ENCODE measurements around the gene NOP9.

The NOP9 gene, protein sequence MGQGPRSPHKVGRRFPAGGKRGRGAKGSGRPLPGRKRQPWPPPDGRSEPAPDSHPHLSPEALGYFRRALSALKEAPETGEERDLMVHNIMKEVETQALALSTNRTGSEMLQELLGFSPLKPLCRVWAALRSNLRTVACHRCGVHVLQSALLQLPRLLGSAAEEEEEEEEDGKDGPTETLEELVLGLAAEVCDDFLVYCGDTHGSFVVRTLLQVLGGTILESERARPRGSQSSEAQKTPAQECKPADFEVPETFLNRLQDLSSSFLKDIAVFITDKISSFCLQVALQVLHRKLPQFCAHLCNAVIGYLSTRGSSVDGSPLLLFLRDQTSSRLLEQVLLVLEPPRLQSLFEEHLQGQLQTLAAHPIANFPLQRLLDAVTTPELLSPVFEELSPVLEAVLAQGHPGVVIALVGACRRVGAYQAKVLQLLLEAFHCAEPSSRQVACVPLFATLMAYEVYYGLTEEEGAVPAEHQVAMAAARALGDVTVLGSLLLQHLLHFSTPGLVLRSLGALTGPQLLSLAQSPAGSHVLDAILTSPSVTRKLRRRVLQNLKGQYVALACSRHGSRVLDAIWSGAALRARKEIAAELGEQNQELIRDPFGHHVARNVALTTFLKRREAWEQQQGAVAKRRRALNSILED

DNA sequence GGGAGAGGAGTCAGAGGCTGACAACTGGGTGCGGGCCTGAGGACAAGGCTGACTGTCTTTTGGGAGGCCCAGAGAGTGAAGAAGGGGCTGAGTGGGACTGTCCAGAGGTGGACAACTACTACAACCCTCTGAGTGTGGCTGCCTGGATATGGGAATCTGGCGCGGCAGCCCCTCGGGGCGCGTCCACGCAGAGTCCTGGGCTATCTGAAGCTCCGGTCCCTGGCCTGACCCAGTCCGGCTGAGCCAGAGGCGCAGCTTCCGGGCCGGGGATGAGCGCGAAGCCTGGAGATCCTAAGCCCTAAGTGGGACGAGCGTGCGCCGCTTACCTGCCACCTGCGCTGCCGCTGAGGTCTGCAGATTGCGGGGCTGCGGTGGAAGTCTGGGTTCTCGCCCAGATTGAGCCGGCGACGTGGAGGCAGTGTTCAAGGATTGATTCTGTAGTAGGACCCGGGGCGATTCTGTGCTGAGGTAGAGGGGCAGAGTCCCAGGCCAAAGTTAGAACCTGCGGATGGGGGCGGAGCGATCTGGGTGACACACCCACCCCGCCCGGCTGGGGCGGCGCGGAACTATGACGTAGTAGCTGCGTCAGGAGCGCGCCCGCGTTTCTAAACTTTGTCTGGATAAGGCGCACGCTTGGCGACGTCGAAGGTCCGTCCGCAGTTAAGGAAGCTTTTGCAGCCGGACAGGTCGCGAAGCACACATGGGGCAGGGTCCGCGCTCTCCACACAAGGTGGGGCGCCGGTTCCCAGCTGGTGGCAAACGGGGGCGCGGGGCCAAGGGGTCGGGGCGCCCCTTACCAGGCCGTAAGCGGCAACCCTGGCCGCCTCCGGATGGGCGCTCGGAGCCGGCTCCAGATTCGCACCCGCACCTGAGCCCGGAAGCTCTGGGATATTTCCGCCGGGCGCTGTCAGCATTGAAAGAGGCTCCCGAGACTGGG is at the start of gene NOP9, which contains the start of gene DHRS1:
NOP9 (plus strand) TSS at position 596 of the 937 bp plus-strand sequence; CDS start at position 701, 105 bp downstream.
DHRS1 (minus strand) TSS at position 526 of the 937 bp plus-strand sequence. CDS start 674 bp downstream, outside the sequence.
- peak; percentile 88 for DNase-seq (ENCODE audit: low spot score)

DNA sequence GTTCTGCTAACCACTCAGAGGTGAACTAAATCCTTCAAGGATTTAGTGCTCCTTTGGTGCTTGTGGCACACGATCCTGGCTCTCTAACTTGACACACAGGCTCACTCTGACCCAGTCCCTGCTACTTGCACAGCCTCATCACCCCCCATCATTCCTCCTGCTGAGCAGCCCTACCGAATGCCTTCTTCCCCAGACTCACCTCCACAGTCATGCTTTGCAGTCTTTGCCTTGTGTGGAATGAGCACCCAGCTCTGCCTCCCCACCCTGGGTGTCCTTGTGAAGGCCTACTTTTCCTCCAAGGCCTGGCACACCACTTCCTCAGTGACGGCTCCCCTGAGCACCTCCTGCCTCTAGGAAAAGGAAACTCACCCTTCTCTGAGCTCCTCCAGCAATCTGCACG is 49.3 kb upstream of the NOP9 start:
- no peak for DNase-seq (ENCODE audit: low spot score)

DNA sequence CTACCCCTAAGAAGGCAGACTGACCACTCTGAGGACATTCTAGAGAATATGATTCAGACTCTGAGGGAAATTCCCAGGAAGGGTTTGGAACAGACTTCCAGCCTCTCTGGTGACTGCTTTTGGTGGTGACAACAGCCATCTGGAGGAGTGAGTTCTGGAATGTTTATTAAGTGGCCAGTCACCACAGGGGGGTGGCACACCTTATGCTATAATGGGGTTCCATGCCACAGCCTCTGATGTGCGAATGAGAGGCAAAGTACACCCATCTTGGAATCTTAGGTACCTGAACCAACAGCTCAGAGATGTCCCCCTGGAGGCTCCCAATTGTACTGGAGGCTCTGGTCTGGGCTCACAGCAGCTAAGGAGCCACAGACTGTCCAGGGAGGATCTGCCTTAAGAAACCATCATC is 47.8 kb upstream of the NOP9 start:
- peak; percentile 29 for DNase-seq (ENCODE audit: low spot score)

DNA sequence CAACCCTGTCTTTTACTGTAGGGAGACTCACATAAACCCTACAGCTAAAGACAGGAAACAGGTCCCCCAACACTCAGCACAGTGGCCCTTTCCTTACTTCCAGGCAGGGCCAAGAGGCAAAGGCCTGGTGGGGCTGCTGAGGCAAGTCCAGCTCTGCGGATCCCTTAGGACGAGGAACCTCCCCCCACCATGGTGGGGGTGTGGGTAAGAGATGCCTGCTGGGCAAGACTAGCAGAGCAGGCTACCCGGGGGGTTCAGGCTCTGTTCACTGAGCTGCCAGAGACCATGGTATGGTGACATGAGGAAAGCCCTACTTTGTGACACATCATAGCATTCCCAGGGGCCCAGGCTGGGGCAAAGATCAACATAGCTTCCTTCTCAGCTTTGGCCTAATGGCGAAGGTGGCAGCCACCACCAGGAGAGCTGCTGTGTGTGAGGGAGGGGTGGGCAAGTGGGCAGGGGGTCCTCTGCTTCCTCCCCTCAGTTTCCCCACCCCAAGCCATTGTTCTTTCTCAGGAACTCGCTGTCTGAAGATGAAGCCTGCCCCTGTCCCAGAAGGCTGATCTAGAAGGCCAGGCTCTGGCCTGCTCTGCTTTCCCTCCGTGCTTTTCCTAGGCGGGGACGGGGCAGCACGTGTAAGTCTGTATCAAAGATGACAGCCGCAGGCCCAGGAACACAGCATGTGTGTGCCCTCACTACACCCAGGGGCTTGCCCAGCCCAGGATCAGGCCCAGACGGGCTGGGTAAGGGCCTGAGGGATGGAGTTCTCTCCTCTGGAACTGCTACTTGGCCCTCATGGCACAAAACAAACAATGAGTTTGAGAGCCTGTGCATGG is 47.1 kb upstream of the NOP9 start:
- DNase-seq (ENCODE audit: low spot score), result no peak

DNA sequence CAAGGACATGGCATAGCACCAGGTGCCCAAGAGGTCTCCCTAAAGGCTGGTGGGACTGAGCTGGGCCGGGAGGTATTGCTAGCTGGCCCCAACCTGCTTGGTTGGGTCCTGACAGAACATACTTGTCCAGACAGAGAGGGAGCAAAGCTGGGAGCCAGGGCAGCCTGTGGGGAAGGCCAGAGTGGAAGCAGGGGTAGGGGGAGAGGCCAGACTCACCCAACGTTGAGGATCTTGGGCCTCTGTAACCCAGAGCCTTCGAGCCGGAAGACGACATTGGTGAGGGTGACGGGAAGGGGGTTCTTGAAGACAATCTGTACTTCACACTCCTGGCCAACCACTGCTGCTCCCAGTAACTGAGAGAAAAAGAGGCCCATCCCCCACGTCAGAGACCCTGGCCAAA is 45.7 kb upstream of the NOP9 start:
- DNase-seq (ENCODE audit: low spot score), result no peak

DNA sequence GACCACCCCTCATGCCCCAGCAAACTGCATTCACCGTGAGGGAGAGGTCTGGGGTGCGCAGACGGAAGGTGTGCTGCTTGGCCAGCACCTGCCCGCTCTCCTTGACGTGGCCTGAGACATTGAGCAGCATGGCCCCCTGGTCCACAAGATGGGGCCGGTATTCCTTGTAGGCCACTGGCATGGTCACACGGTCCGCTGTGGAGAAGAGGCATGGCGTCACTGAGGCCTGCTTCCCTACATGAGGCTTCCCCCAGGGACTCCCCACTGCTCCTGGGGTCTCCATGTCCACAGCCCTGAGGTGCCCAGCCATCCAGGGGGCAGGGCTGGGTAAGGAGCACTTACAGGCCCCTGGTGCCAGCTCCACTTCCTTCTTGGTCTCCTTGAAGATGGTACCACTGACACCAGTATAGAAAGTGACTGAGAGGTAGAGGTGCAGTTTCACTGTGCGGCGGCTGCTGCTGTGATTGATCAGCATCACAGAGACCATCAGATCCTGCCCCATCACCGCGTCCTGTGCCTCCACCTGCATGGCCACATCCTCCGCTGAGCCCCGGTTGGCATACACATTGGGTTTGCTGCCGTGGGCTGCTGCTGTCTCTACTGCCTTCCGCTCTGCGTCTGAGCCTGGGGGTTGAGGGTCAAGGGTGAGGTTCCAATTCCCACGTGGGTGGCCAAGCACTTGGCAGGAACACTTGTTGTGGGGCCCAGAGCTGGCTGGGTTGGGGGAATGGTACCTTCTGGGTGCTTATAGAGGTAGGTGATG is 44.8 kb upstream of the NOP9 start:
- no peak for DNase-seq (ENCODE audit: low spot score)

DNA sequence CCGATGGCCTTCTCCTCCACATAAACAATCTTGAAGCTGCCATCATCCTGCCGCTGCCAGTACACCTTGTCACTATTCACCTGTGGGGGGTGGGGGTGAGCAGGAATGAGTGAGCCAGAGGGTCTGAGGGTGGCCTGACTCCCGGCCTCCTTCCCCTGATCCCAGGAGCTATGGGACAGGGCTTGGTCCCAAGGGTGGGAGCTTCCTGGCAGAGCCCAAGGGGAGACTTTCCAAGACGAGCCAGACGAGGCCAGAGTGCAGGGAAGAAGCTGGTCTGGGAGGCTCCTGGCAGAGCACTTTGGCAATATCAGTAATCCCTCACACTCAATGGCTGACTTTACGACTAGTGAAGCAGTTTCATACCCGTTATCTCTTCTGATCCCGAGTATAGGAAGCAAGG is 44.2 kb upstream of the NOP9 start:
- no peak for DNase-seq (ENCODE audit: low spot score)

DNA sequence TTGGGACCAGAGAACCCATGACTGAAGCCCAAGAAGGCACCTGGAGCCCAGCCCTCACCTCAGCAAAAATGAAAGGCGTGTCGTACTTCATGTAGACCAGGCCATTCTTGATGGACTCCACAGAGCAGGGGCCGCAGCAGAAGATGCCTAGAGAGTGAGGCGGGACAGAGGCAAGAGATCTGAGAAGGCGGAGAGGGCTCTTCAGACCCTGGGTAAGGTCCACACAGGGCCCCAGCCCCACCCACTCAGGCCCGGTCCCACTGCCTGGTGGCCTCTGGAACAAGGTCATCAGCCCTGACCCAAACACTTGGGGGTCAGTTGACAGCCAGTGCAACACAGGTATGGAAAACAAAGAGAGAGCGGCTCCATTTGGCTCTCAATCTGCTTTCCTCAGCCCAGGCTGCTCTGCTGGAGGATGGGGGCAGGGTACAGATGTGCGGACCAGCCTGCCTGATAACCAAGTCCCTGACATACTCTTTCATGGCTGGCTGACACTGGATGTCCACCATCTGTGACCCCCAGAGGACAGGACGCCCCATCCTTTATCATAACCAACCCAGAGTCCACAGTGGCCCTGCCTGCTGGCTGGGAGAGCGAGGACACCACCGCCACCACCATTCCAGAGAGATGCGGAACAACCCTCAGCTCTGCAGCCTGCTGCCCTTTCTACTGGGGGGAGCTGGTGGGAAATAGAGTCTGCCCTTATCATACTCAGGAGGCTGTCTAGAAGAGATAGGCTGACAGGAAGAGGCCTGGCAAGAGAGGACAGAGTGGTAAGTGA is 43.5 kb upstream of the NOP9 start:
- DNase-seq (ENCODE audit: low spot score), result no peak

DNA sequence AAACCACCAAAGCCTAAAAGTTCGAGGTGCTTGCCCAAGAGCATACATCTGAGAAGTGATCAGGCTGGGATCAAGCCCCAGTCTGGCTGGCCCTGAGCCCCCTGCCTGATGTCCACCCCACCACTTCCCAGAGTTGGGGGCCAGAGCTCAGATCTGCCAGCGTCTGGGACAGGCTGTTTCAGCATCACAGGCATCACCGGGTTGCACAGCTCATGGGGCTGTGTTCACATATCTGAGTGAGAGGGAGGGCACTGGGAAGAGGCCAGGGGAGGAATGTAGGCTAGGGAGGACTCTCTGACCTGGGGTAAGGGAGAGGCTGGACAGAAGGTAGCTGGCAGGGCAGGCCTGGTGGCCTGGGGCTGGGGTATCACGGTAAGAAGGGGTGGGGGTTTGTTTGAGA is 42.7 kb upstream of the NOP9 start:
- no peak for DNase-seq (ENCODE audit: low spot score)

DNA sequence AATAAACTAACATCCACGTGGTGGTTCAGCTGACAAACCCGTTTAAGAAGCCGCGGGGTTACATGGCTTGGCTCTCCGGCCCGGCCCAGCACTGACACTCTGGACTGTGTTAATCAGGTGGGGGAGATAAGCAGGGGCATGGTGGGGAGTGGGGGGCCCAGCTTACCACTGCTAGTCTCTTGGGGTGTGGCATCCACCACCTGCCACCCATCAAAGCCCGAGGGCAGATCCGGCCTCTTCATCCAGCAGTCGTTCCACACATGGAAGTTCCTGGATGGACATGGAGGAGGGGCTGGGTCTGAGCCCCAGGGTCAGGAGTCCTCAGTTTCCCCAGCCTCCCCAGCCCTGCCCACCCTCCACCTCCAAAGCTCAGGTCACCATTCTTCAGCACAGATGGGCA is 41.5 kb upstream of the NOP9 start:
- no peak for DNase-seq (ENCODE audit: low spot score)

DNA sequence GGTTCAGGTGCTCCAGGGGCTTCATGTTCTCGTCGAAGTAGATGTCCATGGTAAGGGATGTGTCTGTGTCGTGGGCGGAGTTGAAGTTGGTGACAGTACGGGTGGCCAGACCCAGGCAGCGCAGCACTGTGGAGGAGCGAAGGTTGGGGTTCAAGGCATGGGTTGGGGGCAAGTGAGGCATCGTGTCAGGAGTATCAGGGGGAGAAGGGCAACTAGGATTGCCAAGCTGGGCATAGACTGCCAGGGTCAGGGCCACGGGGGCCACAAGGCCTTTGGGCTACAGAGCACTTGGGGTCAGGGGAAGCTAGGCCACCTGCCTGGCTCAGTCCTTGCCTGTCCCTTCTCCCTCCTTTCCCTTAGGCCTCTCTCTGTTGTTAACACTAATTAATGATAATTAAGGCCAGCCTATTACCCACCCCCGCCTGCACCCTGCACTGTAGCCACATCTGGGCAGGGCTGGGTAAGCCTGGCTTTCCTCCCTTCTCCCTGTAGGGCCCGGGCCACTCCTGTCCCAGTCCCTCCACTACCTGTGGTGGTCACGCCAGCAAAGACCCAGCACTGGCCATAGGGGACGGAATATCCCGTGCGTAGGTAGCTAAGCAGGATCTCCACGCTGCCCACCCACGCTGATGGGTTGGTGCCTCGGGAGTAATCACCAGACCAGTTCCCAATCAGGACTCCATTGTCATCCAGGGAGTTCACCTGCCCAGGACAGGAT is 40.9 kb upstream of the NOP9 start:
- no peak for DNase-seq (ENCODE audit: low spot score)

DNA sequence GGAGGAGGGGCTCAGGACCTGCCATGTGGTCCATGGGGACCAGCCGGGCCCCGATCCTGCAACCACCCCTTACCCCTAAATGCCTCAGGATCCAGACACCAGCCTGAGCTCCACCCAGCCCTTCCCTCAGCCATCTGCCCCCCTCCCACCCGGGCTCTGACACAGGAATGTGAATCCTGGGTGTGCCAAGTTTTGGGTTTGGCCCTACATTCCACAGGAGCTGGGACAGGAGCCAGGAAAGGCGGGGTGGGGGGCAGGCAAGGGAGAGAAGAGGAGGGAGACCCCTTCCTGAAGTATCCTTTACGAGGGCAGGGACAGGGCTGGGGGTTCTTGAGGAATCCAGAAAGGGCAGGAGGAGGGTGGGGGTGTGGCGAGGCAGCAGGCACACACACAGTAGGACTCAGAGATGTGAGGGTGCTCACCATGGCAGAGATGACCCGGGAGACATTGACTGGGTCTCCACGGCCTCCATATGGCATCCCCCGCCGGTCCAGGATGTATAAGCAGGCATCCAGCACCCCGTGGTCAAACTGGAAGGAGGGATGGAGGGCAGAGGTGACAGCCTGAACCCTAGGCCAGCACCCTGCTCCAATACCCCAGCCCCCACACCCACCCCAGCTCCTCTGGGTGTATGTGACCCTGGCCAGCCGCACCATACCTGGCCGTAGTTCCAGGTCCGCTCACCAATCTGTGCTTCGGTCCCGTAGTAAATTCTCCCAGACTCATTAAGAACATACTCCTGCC is 40.2 kb upstream of the NOP9 start:
- DNase-seq (ENCODE audit: low spot score), result no peak

DNA sequence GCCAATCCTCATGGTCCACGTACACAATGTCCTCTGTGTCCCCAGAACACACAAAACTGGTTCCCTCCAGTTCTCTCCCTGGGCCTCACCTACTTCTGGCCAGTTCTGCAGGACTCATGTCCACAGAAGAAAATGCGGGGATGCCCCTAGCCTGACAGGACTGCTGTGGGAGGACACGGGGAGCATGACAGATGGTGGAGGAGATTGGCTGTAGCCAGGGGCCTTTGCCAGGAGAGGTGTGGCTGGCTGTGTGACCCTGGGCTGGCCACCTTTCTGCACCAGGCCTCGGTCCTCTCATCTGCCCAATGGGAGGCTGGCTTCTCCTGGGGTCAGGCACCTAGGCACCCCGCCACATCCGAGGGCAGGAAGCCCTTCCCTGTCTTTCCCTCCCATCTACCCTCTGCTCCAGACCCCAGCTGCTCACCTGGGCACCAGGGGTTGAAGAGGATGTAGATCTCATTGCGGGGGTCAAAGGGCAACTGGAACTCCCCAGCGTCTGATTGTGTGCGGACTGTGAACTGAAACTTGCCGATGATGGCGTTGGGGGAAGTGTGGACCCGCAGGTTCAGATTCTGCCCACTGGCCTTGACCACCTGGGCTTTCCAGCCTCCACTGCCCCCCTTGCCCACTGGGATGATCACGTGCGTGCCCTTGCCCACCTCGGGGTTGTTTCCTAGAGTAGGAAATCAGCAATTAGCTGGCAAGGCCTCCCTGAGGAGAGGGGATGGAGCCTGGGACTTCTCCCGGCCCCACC is 39.4 kb upstream of the NOP9 start:
- DNase-seq (ENCODE audit: low spot score), result no peak

DNA sequence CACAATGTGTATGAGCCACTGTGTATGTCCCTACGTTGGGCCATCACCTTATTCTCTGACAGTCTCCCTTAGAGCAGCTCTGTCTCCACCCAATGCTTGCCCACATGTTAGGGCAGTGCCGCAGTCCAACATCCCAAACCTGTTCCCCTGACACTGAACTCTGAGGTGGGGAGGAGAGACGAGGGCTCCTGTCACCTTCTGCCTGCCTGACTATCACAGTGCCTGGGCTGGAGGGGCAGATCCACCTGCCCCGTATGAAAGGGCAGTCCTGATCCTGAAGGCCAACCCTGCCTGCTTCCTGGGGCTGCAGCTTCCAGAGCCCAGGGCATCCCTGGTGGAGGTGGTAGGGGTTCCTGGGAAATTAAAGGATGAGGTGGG is 38.9 kb upstream of the NOP9 start:
- no peak for DNase-seq (ENCODE audit: low spot score)

DNA sequence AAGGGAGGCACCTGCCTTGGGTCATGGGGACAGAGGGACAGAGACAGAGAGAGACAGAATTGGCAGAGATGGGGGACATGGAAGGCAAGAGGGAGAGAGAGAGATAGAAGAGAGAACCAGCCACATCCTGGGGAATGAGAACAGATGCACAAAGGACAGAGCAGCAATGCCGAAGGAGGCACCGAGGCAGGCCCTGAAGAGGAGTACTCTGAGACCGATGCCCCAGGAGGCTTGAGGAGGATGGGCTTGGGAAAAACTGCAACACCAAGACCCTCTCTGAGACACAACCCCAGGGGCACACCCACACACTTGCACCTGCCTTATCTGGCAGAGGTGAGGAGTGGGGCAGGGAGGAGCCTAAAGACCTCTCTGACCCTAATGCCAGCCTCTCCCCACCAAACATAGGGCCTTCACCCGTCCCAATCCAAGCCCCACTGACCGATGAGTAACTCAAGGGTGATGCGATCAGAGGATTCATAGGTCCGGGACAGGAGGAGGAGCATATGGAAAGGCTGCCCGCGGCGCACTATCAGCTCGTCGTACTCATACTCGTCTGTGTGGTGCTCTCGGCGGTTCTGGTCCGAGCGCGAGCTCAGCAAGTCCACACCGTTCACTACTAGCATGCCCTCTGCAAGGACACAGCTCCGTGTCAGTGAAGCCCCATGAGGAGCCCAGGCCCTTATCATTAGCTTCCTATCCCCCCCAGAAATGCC is 38.2 kb upstream of the NOP9 start:
- no peak for DNase-seq (ENCODE audit: low spot score)

DNA sequence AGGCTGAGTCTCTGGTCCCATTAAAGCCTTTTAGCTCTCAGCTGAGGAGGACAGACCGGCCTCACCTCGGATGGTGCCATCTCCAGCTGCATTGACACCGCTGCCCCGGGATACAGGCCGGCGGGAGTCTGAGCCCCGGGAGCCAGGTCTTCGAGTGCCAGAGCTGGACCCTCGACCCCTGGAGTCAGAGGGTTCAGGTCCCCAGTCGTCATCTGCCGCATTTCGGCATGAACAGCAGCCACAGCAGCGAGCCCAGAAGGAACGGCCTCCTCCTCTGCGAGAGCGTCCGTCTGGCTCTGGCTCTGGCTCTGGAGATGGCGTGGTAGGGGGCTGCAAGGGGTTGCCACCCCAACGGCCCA is 37.7 kb upstream of the NOP9 start:
- no peak for DNase-seq (ENCODE audit: low spot score)

Measured in cerebellar cortex (tissue), 1 donor.